SK-N-SH (cell line): ENCODE results near the gene PEG3. TPM values are rescaled to one million over a fixed set of nuclear protein-coding genes. Genes with fewer than 3 reads are reported as not detected.
"Not testable (repeated sequence)": the region's sequence is repeated elsewhere in the genome, so short reads cannot be mapped to it uniquely, and the experiment has no call there.

Experiments
- CTCF ChIA-PET: fragments of 300-600, 350-600 bp; formaldehyde crosslinking; extraction: SDS; loops from one replicate; lab custom pipeline; 2021; lab: Yijun Ruan, JAX
- POLR2A ChIA-PET: fragments of 350-600 bp; sonication (Branson Sonifier 250); formaldehyde crosslinking; extraction: SDS; loops from one replicate; lab custom pipeline; 2020; ENCODE audit warnings: antibody characterized with exemption, inconsistent platforms; lab: Yijun Ruan, JAX
- DNase-seq: peaks from one replicate; pipeline ENCODE4 v3.0.0; 2012
- H2AFZ ChIP-seq: fragments of 200-600 bp; sonication (generic); 2 replicates; pipeline ENCODE4 v1.8.1; 2016; ENCODE audit warnings: antibody characterized with exemption, mild to moderate bottlenecking, low read depth
- H3F3A ChIP-seq: fragments of 200-600 bp; sonication (generic); replicated peaks from 2 replicates; pipeline ENCODE3; 2016; ENCODE audit warnings: antibody characterized with exemption, mild to moderate bottlenecking; ENCODE audit not compliant: insufficient read depth
- H3K27ac ChIP-seq, 2 experiments: fragments of 200-500 bp in 1 of 2; fragments of 200-600 bp in 1 of 2; sonication (Bioruptor generic) in 1 of 2; sonication (generic), shearing (Covaris generic) in 1 of 2; 2 replicates each; pipeline versions ENCODE4 v1.5.1 to v1.6.1; 2014 to 2016; ENCODE audit warnings: low read depth in 2 of 2, inconsistent platforms in 1 of 2, low read length in 1 of 2, mild to moderate bottlenecking in 1 of 2, mixed read lengths in 1 of 2
- H3K27me3 ChIP-seq: fragments of 200-600 bp; sonication (generic), shearing (Covaris generic); 2 replicates; pipeline ENCODE4 v1.6.1; 2016; ENCODE audit warnings: mixed run types; ENCODE audit not compliant: insufficient read depth
- H3K36me3 ChIP-seq, 2 experiments: fragments of 200-500 bp in 1 of 2; fragments of 200-600 bp in 1 of 2; sonication (Bioruptor generic) in 1 of 2; sonication (generic) in 1 of 2; replicated peaks in 1 of 2; 2 replicates each; pipeline versions ENCODE3 to v1.5.1; 2014 to 2016; ENCODE audit warnings: low read length in 1 of 2, mild to moderate bottlenecking in 1 of 2; ENCODE audit not compliant: insufficient read depth in 2 of 2, control insufficient read depth in 1 of 2
- H3K4me1 ChIP-seq, 2 experiments: fragments of 200-500 bp in 1 of 2; fragments of 200-600 bp in 1 of 2; sonication (Bioruptor generic) in 1 of 2; sonication (generic), shearing (Covaris generic) in 1 of 2; 2 replicates each; pipeline versions ENCODE4 v1.5.1 to v1.6.1; 2014 to 2016; ENCODE audit warnings: low read depth in 1 of 2, low read length in 1 of 2, mixed run types in 1 of 2; ENCODE audit not compliant: insufficient read depth in 2 of 2, control insufficient read depth in 1 of 2
- H3K4me2 ChIP-seq: fragments of 200-600 bp; sonication (generic), shearing (Covaris generic); 2 replicates; pipeline ENCODE4 v1.6.1; 2017; ENCODE audit warnings: mixed run types
- H3K4me3 ChIP-seq, 2 experiments: fragments of 200-500 bp in 1 of 2; fragments of 200-600 bp in 1 of 2; sonication (Bioruptor generic) in 1 of 2; sonication (generic), shearing (Covaris generic) in 1 of 2; 2 replicates each; pipeline versions ENCODE4 v1.5.1 to v1.8.1; 2014 to 2016; ENCODE audit warnings: low read depth in 2 of 2, inconsistent platforms in 1 of 2, low read length in 1 of 2, mild to moderate bottlenecking in 1 of 2, mixed read lengths in 1 of 2, moderate library complexity in 1 of 2
- H3K79me2 ChIP-seq: fragments of 200-600 bp; sonication (generic); 2 replicates; pipeline ENCODE4 v1.8.1; 2017; ENCODE audit warnings: mild to moderate bottlenecking; ENCODE audit not compliant: insufficient read depth
- H3K9ac ChIP-seq: fragments of 200-600 bp; sonication (generic); 2 replicates; pipeline ENCODE4 v1.6.1; 2017; ENCODE audit warnings: mixed run types
- H3K9me2 ChIP-seq: fragments of 200-600 bp; sonication (generic); 2 replicates; pipeline ENCODE4 v1.6.1; 2017; ENCODE audit warnings: mixed run types
- H3K9me3 ChIP-seq: fragments of 200-600 bp; sonication (generic); 2 replicates; pipeline ENCODE4 v1.6.1; 2017; ENCODE audit warnings: mixed run types, mild to moderate bottlenecking, moderate library complexity
- H4K20me1 ChIP-seq: fragments of 200-600 bp; sonication (generic); 2 replicates; pipeline ENCODE4 v1.6.1; 2017; ENCODE audit warnings: mild to moderate bottlenecking, mixed run types; ENCODE audit not compliant: insufficient read depth
- FOSL2 ChIP-seq: IDR thresholded peaks from 2 replicates; pipeline ENCODE4 v1.4.0; 2012; ENCODE audit warnings: low read depth, mild to moderate bottlenecking, moderate library complexity, borderline replicate concordance
- FOXJ3 ChIP-seq: sonication (generic); formaldehyde crosslinking; IDR thresholded peaks from 2 replicates; pipeline ENCODE4 v1.5.1; 2020; ENCODE audit warnings: mild to moderate bottlenecking, missing genetic modification reagents
- JUND ChIP-seq: IDR thresholded peaks from 2 replicates; pipeline ENCODE4 v1.4.0; 2012
- NRF1 ChIP-seq: IDR thresholded peaks from 2 replicates; pipeline ENCODE4 v1.6.1; 2012; ENCODE audit warnings: low read depth, mild to moderate bottlenecking, low read length
- POLR2AphosphoS5 ChIP-seq: IDR thresholded peaks from 2 replicates; pipeline ENCODE4 v1.6.1; 2012; ENCODE audit warnings: low read depth, low read length
- RAD21 ChIP-seq: IDR thresholded peaks from 2 replicates; pipeline ENCODE4 v1.6.1; 2012; ENCODE audit warnings: mild to moderate bottlenecking, low read length
- SIN3A ChIP-seq: IDR thresholded peaks from 2 replicates; pipeline ENCODE4 v1.6.1; 2012; ENCODE audit warnings: low read depth, mild to moderate bottlenecking, low read length, moderate library complexity, borderline replicate concordance
- SMC3 ChIP-seq: IDR thresholded peaks from 2 replicates; pipeline ENCODE4 v1.6.1; 2012; ENCODE audit warnings: low read depth, low read length, improper control_type of control experiment
- YY1 ChIP-seq: IDR thresholded peaks from 2 replicates; pipeline ENCODE4 v1.4.0; 2012; ENCODE audit warnings: low read depth, mild to moderate bottlenecking
- WGBS: methylation state at CpG from one replicate; pipeline ENCODE4 v1.1.6; 2017; ENCODE audit warnings: low lambda C conversion rate; 5-methylcytosine and 5-hydroxymethylcytosine counted together
- polyA plus RNA-seq, 3 experiments: library from polyadenylated mRNA; depleted of rRNA; stranded (reverse); fragments of >200 nt; gene quantifications; 2 replicates each; pipeline ENCODE4 v1.2.3, GENCODE V29; 2012
- TF ChIP-seq, protein P1 (sequence below): IDR thresholded peaks from 2 replicates; pipeline ENCODE4 v1.4.0; 2012; ENCODE audit warnings: low read depth, borderline replicate concordance
- TF ChIP-seq, protein P2 (sequence below): IDR thresholded peaks from 2 replicates; pipeline ENCODE4 v1.4.0; 2012; ENCODE audit warnings: low read depth
- TF ChIP-seq, protein P3 (sequence below): IDR thresholded peaks from 2 replicates; pipeline ENCODE4 v1.6.1; 2012; ENCODE audit warnings: mild to moderate bottlenecking, low read depth, low read length, moderate library complexity
- TF ChIP-seq, protein P4 (sequence below): IDR thresholded peaks from 2 replicates; pipeline ENCODE4 v1.4.0; 2012; ENCODE audit warnings: low read depth, borderline replicate concordance
- TF ChIP-seq, protein P5 (sequence below): fragments of 150-350 bp; IDR thresholded peaks from 2 replicates; pipeline ENCODE4 v1.6.1; 2016; ENCODE audit warnings: mild to moderate bottlenecking, low read depth, low read length

The PEG3 gene
- polyA plus RNA-seq, 1 of the 3 experiments (the other 2 are of a cell fraction), result 0.12 TPM

DNA sequence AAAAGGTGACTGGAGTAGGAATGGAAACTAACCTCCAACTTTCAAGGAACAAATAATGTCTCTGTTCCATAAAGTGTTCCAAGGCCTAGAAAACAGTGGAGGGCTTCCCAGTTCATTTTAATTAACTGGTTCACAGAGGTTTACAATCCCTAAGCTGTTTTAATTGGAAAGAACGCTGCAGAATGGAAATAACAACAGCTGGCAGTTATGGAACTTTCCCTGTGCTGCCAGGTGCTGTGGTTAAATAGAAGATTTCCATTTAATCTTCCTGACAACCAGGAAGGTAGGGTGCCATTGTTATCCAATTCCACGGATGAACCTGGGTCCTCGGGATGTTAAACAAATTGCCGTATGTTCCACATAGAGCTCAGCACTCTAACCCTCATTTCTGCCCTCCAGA is 22.2 kb upstream of the PEG3 start:
- no peaks in the 10 kb centered on the region for H3K27me3 ChIP-seq
- ChIA-PET POLR2A (no interaction called here), CTCF (no interaction called here)
- DNase-seq, result no peak
- no peaks in the 10 kb centered on the region for H3K36me3 ChIP-seq
- H3K9me3 ChIP-seq, result peaks cover 6% of the 10 kb centered on the region; the same call in 1 of the 2 replicates
- no peaks in the 10 kb centered on the region for H3K9me2 ChIP-seq
- 50% methylated on average over 4 of the region's 4 CpGs for WGBS
- no peak overlapping the region for H3K4me2 ChIP-seq
- H2AFZ ChIP-seq, result no peak overlapping the region
- H4K20me1 ChIP-seq, result no peaks in the 10 kb centered on the region
- H3K27ac ChIP-seq, result no peak overlapping the region
- no peak overlapping the region for H3K4me3 ChIP-seq
- no peaks in the 10 kb centered on the region for H3K4me1 ChIP-seq
- no peaks in the 10 kb centered on the region for H3F3A ChIP-seq
- no peaks in the 10 kb centered on the region for H3K79me2 ChIP-seq
- H3K9ac ChIP-seq, result no peak overlapping the region
- TF ChIP-seq RAD21, result no peak
- TF ChIP-seq, protein P1, sequence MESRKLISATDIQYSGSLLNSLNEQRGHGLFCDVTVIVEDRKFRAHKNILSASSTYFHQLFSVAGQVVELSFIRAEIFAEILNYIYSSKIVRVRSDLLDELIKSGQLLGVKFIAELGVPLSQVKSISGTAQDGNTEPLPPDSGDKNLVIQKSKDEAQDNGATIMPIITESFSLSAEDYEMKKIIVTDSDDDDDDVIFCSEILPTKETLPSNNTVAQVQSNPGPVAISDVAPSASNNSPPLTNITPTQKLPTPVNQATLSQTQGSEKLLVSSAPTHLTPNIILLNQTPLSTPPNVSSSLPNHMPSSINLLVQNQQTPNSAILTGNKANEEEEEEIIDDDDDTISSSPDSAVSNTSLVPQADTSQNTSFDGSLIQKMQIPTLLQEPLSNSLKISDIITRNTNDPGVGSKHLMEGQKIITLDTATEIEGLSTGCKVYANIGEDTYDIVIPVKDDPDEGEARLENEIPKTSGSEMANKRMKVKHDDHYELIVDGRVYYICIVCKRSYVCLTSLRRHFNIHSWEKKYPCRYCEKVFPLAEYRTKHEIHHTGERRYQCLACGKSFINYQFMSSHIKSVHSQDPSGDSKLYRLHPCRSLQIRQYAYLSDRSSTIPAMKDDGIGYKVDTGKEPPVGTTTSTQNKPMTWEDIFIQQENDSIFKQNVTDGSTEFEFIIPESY, result no peak
- TF ChIP-seq NRF1, result no peak
- TF ChIP-seq, protein P2, sequence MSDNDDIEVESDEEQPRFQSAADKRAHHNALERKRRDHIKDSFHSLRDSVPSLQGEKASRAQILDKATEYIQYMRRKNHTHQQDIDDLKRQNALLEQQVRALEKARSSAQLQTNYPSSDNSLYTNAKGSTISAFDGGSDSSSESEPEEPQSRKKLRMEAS, result no peak
- no peak for TF ChIP-seq JUND
- TF ChIP-seq, protein P3, sequence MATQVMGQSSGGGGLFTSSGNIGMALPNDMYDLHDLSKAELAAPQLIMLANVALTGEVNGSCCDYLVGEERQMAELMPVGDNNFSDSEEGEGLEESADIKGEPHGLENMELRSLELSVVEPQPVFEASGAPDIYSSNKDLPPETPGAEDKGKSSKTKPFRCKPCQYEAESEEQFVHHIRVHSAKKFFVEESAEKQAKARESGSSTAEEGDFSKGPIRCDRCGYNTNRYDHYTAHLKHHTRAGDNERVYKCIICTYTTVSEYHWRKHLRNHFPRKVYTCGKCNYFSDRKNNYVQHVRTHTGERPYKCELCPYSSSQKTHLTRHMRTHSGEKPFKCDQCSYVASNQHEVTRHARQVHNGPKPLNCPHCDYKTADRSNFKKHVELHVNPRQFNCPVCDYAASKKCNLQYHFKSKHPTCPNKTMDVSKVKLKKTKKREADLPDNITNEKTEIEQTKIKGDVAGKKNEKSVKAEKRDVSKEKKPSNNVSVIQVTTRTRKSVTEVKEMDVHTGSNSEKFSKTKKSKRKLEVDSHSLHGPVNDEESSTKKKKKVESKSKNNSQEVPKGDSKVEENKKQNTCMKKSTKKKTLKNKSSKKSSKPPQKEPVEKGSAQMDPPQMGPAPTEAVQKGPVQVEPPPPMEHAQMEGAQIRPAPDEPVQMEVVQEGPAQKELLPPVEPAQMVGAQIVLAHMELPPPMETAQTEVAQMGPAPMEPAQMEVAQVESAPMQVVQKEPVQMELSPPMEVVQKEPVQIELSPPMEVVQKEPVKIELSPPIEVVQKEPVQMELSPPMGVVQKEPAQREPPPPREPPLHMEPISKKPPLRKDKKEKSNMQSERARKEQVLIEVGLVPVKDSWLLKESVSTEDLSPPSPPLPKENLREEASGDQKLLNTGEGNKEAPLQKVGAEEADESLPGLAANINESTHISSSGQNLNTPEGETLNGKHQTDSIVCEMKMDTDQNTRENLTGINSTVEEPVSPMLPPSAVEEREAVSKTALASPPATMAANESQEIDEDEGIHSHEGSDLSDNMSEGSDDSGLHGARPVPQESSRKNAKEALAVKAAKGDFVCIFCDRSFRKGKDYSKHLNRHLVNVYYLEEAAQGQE, result no peak
- TF ChIP-seq FOXJ3 (CRISPR knock-in tag), result no peak
- TF ChIP-seq, protein P4, sequence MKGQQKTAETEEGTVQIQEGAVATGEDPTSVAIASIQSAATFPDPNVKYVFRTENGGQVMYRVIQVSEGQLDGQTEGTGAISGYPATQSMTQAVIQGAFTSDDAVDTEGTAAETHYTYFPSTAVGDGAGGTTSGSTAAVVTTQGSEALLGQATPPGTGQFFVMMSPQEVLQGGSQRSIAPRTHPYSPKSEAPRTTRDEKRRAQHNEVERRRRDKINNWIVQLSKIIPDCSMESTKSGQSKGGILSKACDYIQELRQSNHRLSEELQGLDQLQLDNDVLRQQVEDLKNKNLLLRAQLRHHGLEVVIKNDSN, result no peak
- no peak for TF ChIP-seq YY1
- TF ChIP-seq SIN3A, result no peak
- TF ChIP-seq SMC3, result no peak
- no peak for TF ChIP-seq POLR2AphosphoS5
- TF ChIP-seq, protein P5, sequence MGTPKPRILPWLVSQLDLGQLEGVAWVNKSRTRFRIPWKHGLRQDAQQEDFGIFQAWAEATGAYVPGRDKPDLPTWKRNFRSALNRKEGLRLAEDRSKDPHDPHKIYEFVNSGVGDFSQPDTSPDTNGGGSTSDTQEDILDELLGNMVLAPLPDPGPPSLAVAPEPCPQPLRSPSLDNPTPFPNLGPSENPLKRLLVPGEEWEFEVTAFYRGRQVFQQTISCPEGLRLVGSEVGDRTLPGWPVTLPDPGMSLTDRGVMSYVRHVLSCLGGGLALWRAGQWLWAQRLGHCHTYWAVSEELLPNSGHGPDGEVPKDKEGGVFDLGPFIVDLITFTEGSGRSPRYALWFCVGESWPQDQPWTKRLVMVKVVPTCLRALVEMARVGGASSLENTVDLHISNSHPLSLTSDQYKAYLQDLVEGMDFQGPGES, result no peak
- no peak for TF ChIP-seq FOSL2

DNA sequence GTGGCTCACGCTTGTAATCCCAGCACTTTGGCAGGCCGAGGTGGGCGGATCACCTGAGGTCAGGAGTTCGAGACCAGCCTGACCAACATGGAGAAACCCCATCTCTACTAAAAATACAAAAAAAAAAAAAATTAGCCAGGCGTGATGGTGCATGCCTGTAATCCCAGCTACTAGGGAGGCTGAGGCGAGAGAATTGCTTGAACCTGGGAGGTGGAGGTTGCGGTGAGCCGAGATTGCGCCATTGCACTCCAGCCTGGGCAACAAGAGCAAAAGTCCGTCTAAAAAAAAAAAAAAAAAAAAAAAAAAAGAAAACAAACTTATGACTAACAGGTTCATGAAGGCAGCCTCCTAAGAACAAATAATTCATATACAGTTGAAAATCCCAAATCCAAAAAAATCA is 19.9 kb upstream of the PEG3 start:
- H3K9me3 ChIP-seq, H4K20me1 ChIP-seq, H3K9ac ChIP-seq, H3K4me1 ChIP-seq, H3K9me2 ChIP-seq, H3K4me2 ChIP-seq, POLR2A ChIA-PET, CTCF ChIA-PET, H3K4me3 ChIP-seq, DNase-seq, H2AFZ ChIP-seq, H3F3A ChIP-seq, H3K79me2 ChIP-seq, H3K27me3 ChIP-seq, H3K36me3 ChIP-seq, H3K27ac ChIP-seq: not testable (repeated sequence)
- 29% methylated on average over 10 of the region's 10 CpGs for WGBS
